ENCODE data around the gene CDRT4. TPM values are rescaled to one million over a fixed set of nuclear protein-coding genes. Genes with fewer than 3 reads are reported as not detected.

Gene CDRT4
- total RNA-seq, 1 donor from 2014 or later: 1.4 TPM

- DNase-seq (no peak), ATAC-seq (peak; percentile 56)
- intact Hi-C loops (cut with micrococcal nuclease): no loop called here
These were observed 29.6 kb upstream of the CDRT4 start for GRCh38 chr17:15496735-15497670.

GRCh38 chr17:15494821-15495220 lies 27.4 kb upstream of the CDRT4 start:
- intact Hi-C loops (cut with micrococcal nuclease): no loop called here
- no peak for ATAC-seq

GRCh38 chr17:15493693-15494035 lies 26.2 kb upstream of the CDRT4 start:
- DNase-seq (no peak), ATAC-seq (no peak)
- intact Hi-C loops (cut with micrococcal nuclease): no loop called here

More at GRCh38 chr17:15494821-15495220, 27.4 kb upstream of the CDRT4 start:
- DNase-seq: no peak

- intact Hi-C loops (cut with micrococcal nuclease): no loop called here
- DNase-seq (no peak), ATAC-seq (no peak)
These were observed 25.6 kb upstream of the CDRT4 start for GRCh38 chr17:15492791-15493692.

GRCh38 chr17:15492186-15492585 lies 24.8 kb upstream of the CDRT4 start:
- ATAC-seq (no peak), DNase-seq (no peak)
- intact Hi-C loops (cut with micrococcal nuclease): no loop called here

GRCh38 chr17:15490634-15491261 lies 23.3 kb upstream of the CDRT4 start:
- DNase-seq (peak; percentile 70), ATAC-seq (peak; percentile 95)
- intact Hi-C loops (cut with micrococcal nuclease): loop anchor here (1.0 kb wide), 1 partner anchor 15 kb away; no protein-coding TSS in a partner anchor

GRCh38 chr17:15488557-15488956 lies 21.1 kb upstream of the CDRT4 start:
- intact Hi-C loops (cut with micrococcal nuclease): no loop called here
- DNase-seq (no peak), ATAC-seq (no peak)

- DNase-seq (no peak), ATAC-seq (no peak)
- intact Hi-C loops (cut with micrococcal nuclease): no loop called here
These were observed 17.6 kb upstream of the CDRT4 start for GRCh38 chr17:15485045-15485444.

GRCh38 chr17:15483431-15483830 lies 16.0 kb upstream of the CDRT4 start:
- DNase-seq: no peak
- intact Hi-C loops (cut with micrococcal nuclease): no loop called here
- no peak for ATAC-seq

- DNase-seq (no peak), ATAC-seq (no peak)
- intact Hi-C loops (cut with micrococcal nuclease): no loop called here
These were observed 15.1 kb upstream of the CDRT4 start for GRCh38 chr17:15482476-15482875.

- no peak for ATAC-seq
- intact Hi-C loops (cut with micrococcal nuclease): no loop called here
- no peak for DNase-seq
These were observed 14.1 kb upstream of the CDRT4 start for GRCh38 chr17:15481481-15481880.

GRCh38 chr17:15480204-15480603 lies 12.8 kb upstream of the CDRT4 start:
- no peak for DNase-seq
- intact Hi-C loops (cut with micrococcal nuclease): no loop called here
- peak; percentile 16 for ATAC-seq

- DNase-seq (no peak), ATAC-seq (no peak)
- intact Hi-C loops (cut with micrococcal nuclease): no loop called here
These were observed 12.3 kb upstream of the CDRT4 start for GRCh38 chr17:15479703-15480102.

GRCh38 chr17:15478845-15479244 lies 11.4 kb upstream of the CDRT4 start:
- ATAC-seq: peak; percentile 46
- DNase-seq: no peak
- intact Hi-C loops (cut with micrococcal nuclease): no loop called here

- DNase-seq (no peak), ATAC-seq (peak; percentile 88)
- intact Hi-C loops (cut with micrococcal nuclease): loop anchor here (1.0 kb wide), 1 partner anchor 15 kb away; no protein-coding TSS in a partner anchor
These were observed 8.4 kb upstream of the CDRT4 start for GRCh38 chr17:15475631-15476354.

GRCh38 chr17:15472891-15473290 lies 5.5 kb upstream of the CDRT4 start:
- intact Hi-C loops (cut with micrococcal nuclease): no loop called here
- ATAC-seq (no peak), DNase-seq (no peak)

- intact Hi-C loops (cut with micrococcal nuclease): no loop called here
- no peak for ATAC-seq
- DNase-seq: no peak
These were observed 3.1 kb upstream of the CDRT4 start for GRCh38 chr17:15470536-15470935.

GRCh38 chr17:15469260-15469659 lies 1.8 kb upstream of the CDRT4 start:
- intact Hi-C loops (cut with micrococcal nuclease): no loop called here
- ATAC-seq (peak; percentile 71), DNase-seq (peak; percentile 68)

- ATAC-seq (peak; percentile 22), DNase-seq (no peak)
- intact Hi-C loops (cut with micrococcal nuclease): no loop called here
These were observed 705 bp upstream of the CDRT4 start for GRCh38 chr17:15468126-15468525.

Measured in left ventricle myocardium superior (tissue), 1 donor.